D721Med (cell line): ENCODE results near the gene FABP1.

Source experiments
- DNase-seq: peaks from one replicate; pipeline ENCODE4 v3.0.0; 2011; ENCODE audit warnings: low spot score; ENCODE audit not compliant: insufficient read length
- FAIRE-seq: peaks from 2 replicates; lab custom pipeline; 2011; peaks lifted over from hg19 to GRCh38; lab: Jason Lieb, UNC
- TF ChIP-seq, protein P1 (sequence below): IDR thresholded peaks from 2 replicates; pipeline ENCODE4 v1.5.1; 2012; ENCODE audit warnings: mild to moderate bottlenecking, control low read depth; ENCODE audit not compliant: insufficient read depth; ENCODE audit errors: missing control alignments

FABP1 gene

DNA sequence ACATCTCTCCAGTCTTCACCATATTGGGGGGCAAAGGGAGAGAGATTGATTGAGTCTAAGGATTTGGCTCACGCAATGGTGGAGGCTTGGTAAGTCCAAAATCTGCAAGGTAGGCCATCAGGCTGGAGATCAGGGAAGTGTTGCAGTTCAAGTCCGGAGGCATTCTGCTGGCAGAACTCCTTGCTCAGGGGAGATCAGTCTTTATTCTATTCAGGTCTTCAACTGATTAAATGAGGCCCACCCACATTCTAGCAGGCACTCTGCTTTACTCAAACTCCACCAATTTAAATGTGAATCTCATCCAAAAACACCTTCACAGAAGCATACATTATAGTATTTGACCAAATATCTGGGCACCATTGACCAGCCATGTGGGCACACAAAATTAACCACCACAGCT lies 38.9 kb downstream of the FABP1 start:
- DNase-seq (no peak), FAIRE-seq (no peak)
- TF ChIP-seq, protein P1, sequence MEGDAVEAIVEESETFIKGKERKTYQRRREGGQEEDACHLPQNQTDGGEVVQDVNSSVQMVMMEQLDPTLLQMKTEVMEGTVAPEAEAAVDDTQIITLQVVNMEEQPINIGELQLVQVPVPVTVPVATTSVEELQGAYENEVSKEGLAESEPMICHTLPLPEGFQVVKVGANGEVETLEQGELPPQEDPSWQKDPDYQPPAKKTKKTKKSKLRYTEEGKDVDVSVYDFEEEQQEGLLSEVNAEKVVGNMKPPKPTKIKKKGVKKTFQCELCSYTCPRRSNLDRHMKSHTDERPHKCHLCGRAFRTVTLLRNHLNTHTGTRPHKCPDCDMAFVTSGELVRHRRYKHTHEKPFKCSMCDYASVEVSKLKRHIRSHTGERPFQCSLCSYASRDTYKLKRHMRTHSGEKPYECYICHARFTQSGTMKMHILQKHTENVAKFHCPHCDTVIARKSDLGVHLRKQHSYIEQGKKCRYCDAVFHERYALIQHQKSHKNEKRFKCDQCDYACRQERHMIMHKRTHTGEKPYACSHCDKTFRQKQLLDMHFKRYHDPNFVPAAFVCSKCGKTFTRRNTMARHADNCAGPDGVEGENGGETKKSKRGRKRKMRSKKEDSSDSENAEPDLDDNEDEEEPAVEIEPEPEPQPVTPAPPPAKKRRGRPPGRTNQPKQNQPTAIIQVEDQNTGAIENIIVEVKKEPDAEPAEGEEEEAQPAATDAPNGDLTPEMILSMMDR: no peak

DNA sequence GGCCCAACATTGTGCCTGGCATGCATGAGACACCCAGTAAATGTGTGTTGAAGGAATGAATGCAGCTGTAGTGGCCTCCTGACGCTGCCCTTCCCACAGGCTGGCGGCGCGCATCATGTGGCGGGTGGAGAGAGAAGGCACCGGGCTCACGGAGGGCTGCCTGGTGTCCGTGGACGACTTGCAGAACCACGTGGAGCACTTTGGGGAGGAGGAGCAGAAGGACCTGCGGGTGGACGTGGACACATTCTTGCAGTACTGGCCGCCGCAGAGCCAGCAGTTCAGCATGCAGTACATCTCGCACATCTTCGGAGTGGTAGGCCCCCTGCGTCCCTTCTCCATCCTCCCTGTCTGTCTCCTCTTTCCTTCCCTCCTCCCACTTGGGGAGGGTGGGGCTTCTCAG lies 40.1 kb downstream of the FABP1 start:
- FAIRE-seq (no peak), DNase-seq (no peak)
- TF ChIP-seq, protein P1: no peak

DNA sequence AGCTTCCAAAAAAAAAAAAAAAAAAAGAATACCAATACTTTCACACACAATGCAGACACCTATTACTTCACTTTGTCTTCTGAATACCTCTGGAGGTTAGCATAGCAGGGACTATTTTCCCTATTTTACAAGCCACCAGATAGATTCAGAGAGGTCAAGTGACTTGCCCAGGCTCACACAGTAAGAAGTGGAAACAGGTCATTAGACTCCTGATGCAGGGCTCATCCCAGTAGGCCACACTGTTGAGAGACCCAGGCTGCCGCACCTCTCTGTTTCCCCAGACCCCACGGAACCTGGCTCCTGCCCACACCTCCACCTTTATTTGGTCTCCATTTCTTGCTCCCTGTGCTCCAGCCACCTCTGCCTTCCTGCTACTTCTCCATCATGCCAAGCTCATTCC lies 40.8 kb downstream of the FABP1 start:
- FAIRE-seq (no peak), DNase-seq (no peak)
- TF ChIP-seq, protein P1: no peak

DNA sequence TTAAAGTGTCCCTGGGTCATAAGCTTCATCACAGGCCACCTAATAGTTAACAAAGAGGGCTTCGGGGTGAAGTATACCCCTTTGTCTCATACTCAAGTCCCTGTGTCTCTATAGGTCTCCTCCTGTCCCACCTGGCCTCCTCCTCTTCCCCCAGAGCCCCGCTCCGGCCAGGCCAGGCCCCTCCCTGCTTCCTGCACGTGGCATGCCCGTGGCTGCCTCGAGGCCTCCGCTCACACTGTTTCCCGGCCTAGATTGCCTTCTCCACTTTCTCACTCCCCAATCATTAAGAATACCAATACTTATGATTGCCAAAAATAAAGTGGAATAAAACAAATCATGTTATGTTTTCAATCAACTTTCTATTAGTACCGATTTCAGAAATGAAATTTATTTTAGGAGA lies 41.5 kb downstream of the FABP1 start:
- DNase-seq (no peak), FAIRE-seq (no peak)
- TF ChIP-seq, protein P1: no peak

DNA sequence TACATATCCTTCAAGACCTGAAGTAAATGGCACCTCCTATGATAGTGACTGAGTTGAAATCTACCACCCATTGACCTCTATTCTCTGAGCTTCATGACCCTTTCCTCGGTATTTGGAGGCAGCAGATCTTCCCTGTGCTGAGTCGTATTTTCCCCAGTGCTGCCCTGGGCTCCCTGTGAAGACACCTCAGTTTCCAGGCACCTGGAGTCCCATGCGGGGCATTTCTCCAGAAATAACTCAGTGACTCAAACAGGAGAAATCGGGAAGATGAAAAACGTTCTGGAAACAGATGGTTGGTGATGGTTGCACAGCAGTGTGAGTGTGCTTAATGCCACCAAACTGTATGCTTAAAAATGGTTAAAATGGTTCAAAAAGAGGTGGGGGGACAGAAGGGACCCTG lies 42.3 kb downstream of the FABP1 start:
- TF ChIP-seq, protein P1: no peak
- no peak for FAIRE-seq

DNA sequence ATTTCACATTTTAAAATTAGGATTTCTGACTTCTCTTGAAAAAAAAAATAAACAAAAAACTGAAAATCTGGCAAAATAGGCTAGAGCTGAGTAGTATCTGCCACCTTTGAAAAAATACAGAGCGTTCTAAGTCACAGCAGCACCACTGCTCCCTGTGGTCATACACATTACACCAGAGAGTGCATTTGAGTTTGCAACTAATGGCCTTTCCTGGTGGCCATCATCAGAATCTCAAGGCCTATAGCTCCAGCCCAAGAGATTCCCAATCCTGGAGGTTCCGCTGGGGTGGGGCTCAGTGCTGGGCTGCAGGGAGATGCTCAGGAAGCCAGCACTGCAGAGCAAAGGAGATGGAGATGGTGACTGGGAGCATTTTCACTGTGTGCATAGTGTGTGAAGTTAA lies 42.8 kb downstream of the FABP1 start:
- no peak for FAIRE-seq
- DNase-seq: no peak
- TF ChIP-seq, protein P1: no peak

More for the DNA sequence above, 42.3 kb downstream of the FABP1 start:
- no peak for DNase-seq

DNA sequence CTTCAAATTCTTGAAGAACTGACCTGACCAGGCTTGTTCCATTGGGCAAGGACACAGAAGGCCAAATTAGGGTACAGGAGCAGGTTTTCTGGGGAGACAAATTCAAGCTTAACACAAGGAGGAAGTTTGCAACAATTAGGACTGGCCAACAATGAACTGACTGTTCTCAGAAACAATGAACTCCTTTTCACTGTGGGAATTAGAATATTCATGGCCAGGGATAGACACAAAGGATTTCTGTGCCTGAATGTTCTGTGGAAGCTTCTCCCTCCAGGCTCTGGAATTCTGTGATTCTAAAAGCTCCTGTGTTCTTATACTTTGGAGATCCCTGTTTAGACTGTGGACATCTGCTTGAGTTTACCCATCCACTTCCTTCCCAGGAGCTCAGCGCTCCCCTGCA lies 45.1 kb downstream of the FABP1 start:
- no peak for FAIRE-seq
- TF ChIP-seq, protein P1: no peak
- DNase-seq: no peak
